Right forelimb (tissue), 1 donor: Measurements from ENCODE around the gene GMPR.
A peak's percentile ranks its signal among the peaks of the same experiment; 100 is the strongest.

Experiments
- DNase-seq: peaks from one replicate; pipeline ENCODE4 v3.0.0-alpha.2; 2018

GMPR gene

DNA sequence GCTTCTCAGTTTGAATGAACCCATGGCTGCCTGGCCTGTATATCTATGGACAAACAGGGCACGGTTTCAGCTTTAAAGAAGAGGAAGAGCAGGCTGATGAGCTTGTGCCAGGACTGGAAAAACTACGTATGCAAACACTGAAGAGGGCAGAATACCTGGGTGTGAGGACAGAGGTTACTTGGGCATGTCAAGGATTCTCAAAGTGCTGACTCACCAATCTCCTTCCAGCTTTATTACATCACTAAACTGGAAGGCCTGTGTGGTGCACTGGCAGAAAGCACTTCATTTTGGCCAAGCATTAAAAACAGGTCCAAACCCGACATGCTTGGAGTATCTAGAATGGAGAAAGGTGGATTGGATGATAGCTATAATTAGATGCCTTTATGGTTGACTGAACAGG, 95.2 kb downstream of the GMPR start:
- no peak for DNase-seq

GRCh38 chr6:16334671-16335070, 96.3 kb downstream of the GMPR start:
- DNase-seq, result no peak

- DNase-seq, result no peak
Observed at GRCh38 chr6:16335176-16335575, 96.8 kb downstream of the GMPR start.

- DNase-seq, result no peak
Observed at GRCh38 chr6:16336056-16336818, 97.8 kb downstream of the GMPR start.

- no peak for DNase-seq
Observed at GRCh38 chr6:16336911-16337294, 98.5 kb downstream of the GMPR start.

DNA sequence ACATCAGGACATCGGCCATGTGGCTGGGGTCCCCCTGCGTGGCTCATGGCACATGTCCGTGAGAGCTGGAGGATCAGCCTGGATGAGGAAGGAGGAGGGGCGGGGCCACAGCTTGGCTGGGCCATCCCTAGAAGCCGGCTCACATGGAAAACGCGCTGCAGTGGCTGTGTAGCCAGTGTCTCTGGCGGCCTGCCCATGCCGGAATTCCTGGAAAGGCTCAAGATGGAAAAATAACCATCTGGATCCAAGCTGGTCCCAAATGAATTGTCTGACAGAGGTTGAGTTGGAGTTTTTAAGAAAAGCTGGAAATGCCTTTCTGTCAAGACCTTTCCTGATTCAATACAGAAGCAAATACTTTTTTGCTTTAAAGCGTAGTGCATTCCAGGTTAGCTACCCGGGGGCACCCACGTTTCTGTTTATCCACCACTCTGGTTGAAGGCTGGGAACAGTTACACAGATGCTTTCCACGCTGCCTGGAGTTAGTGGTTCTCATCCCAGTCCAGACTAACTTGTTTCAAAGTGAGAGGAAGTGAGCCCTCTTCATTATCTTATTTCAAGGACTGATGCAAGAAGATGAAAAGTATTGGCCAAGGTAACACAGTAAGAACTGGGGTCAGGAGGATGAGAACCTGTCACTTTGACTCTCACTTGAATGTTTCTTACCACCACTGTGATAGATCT, 99.0 kb downstream of the GMPR start:
- DNase-seq, result peak; percentile 97

GRCh38 chr6:16338577-16339264, 100.3 kb downstream of the GMPR start:
- peak; percentile 83 for DNase-seq

GRCh38 chr6:16339265-16339587, 100.8 kb downstream of the GMPR start:
- DNase-seq, result no peak

GRCh38 chr6:16343593-16343992, 105.2 kb downstream of the GMPR start:
- DNase-seq, result no peak

- DNase-seq, result no peak
Observed at GRCh38 chr6:16344756-16345155, 106.4 kb downstream of the GMPR start.
